Prostate gland (tissue), 2 donors: ENCODE measurements around the gene TBCCD1. TPM values are rescaled to one million over a fixed set of nuclear protein-coding genes. Genes with fewer than 3 reads are reported as not detected.

Experiments
- DNase-seq: peaks from one replicate; pipeline ENCODE4 v3.0.0-alpha.2; 2019; ENCODE audit warnings: low spot score
- H3K27ac ChIP-seq, 2 donors: fragments of 200-600 bp; sonication (generic); 2 replicates each; pipeline ENCODE4 v1.5.1; 2017 to 2019
- H3K27me3 ChIP-seq: fragments of 200-600 bp; sonication (generic); replicated peaks from 2 replicates; pipeline ENCODE4 v1.5.1; 2019; ENCODE audit not compliant: insufficient read depth
- H3K36me3 ChIP-seq, 2 donors: fragments of 200-600 bp; sonication (generic); 1 replicate in 1 of 2; 2 replicates in 1 of 2; pipeline versions ENCODE4 v1.5.1 to v1.8.1; 2017 to 2019
- H3K4me1 ChIP-seq: fragments of 200-600 bp; sonication (generic); replicated peaks from 2 replicates; pipeline ENCODE4 v1.5.1; 2019
- H3K4me3 ChIP-seq, 2 donors: fragments of 200-600 bp; sonication (generic); 2 replicates each; pipeline ENCODE4 v1.5.1; 2017 to 2019
- H3K9me3 ChIP-seq: fragments of 200-600 bp; sonication (generic); 2 replicates; pipeline ENCODE4 v1.5.1; 2017
- POLR2A ChIP-seq: fragments of 450-650 bp; IDR thresholded peaks from one replicate; pipeline ENCODE4 v1.6.1; 2016; ENCODE audit warnings: antibody characterized with exemption, mild to moderate bottlenecking
- POLR2AphosphoS5 ChIP-seq: sonication (generic); formaldehyde crosslinking; IDR thresholded peaks from one replicate; pipeline ENCODE4 v1.6.1; 2017; ENCODE audit warnings: antibody characterized with exemption
- whole genome bisulfite sequencing: methylation state at CpG from one replicate; pipeline ENCODE4 v1.1.5; 2018; 5-methylcytosine and 5-hydroxymethylcytosine counted together
- intact Hi-C: fragments of 100-400 bp; cut with DNase I; formaldehyde crosslinking; loops from one replicate; pipeline ENCODE4 v1.14.2; 2022
- total RNA-seq, 2 donors: library from RNA; depleted of rRNA; stranded (reverse); fragments of >200 nt; gene quantifications; one replicate each; pipeline ENCODE4 v1.1.0, GENCODE V29; 2016
- TF ChIP-seq, protein P1 (sequence below), 4 experiments: fragments of 200-600 bp in 2 of 4; fragments of 450-650 bp in 2 of 4; sonication (generic) in 2 of 4; IDR thresholded peaks; 1 replicate in 3 of 4; 2 replicates in 1 of 4; pipeline ENCODE4 v1.5.1; 2016 to 2019; ENCODE audit warnings: antibody characterized with exemption in 4 of 4, mild to moderate bottlenecking in 2 of 4, moderate library complexity in 2 of 4

The TBCCD1 gene
- total RNA-seq, 2 donors from 2014 or later, result 10.4 to 26.0 TPM

- H3K27ac ChIP-seq, result no peak overlapping the region
- no peaks in the 10 kb centered on the region for H3K27me3 ChIP-seq
- DNase-seq, result no peak
- TF ChIP-seq POLR2AphosphoS5 (no peak), POLR2A (no peak)
- TF ChIP-seq, protein P1, sequence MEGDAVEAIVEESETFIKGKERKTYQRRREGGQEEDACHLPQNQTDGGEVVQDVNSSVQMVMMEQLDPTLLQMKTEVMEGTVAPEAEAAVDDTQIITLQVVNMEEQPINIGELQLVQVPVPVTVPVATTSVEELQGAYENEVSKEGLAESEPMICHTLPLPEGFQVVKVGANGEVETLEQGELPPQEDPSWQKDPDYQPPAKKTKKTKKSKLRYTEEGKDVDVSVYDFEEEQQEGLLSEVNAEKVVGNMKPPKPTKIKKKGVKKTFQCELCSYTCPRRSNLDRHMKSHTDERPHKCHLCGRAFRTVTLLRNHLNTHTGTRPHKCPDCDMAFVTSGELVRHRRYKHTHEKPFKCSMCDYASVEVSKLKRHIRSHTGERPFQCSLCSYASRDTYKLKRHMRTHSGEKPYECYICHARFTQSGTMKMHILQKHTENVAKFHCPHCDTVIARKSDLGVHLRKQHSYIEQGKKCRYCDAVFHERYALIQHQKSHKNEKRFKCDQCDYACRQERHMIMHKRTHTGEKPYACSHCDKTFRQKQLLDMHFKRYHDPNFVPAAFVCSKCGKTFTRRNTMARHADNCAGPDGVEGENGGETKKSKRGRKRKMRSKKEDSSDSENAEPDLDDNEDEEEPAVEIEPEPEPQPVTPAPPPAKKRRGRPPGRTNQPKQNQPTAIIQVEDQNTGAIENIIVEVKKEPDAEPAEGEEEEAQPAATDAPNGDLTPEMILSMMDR (IDR thresholded peaks at IDR 0.05), result no peak
- no peak overlapping the region for H3K4me3 ChIP-seq
- H3K36me3 ChIP-seq, result no peaks in the 10 kb centered on the region
- intact Hi-C loops, result loop anchor here (2.0 to 5.0 kb wide), 2 partner anchors 280 to 559 kb away; no protein-coding TSS in a partner anchor
- H3K4me1 ChIP-seq, result no peaks in the 10 kb centered on the region
- H3K9me3 ChIP-seq, result no peaks in the 10 kb centered on the region
- 30% methylated on average over 2 of the region's 2 CpGs for WGBS
These were observed 26.3 kb downstream of the TBCCD1 start for GRCh38 chr3:186540835-186541226.

DNA sequence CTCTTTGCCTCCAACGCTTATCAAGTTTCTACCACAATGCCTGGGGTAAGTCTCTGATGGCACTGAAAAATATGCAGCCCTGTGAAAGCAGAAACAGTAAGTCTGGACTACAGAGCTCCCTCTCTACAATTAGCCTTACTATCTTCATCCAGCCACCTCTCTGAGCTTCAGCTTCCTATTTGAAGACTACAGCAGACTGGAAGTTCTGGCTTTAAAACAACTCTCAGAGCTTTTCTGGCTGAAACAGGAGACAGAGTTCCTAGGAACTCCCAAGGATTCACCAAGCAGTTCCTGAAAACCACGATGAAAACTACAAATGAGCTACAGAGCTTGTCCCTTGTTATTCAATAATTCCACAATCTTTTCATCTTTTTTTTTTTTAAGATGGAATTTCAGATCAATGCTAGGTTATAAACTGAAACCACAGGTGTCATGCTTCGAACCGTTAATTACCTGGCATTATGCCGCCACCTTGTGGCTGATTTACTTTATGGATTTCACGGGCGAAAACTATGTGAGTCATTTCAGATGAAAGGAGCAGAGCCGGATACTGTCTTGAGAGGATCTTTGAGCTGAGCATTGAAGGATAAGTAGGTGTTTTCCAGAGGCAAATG is 26.8 kb downstream of the TBCCD1 start:
- TF ChIP-seq POLR2AphosphoS5 (peak; percentile 52), POLR2A (no peak)
- TF ChIP-seq, protein P1 (IDR thresholded peaks at IDR 0.05), result peak; percentile 65 to 85 (median 80)
- intact Hi-C loops, result loop anchor here (2.0 to 5.0 kb wide), 2 partner anchors 280 to 558 kb away; no protein-coding TSS in a partner anchor
- Histone ChIP-seq H3K4me3 (no peak overlapping the region), H3K9me3 (no peaks in the 10 kb centered on the region), H3K36me3 (no peaks in the 10 kb centered on the region), H3K27me3 (no peaks in the 10 kb centered on the region), H3K27ac (no peak overlapping the region), H3K4me1 (no peaks in the 10 kb centered on the region)
- DNase-seq, result peak; percentile 77
- 11% methylated on average over 8 of the region's 8 CpGs for WGBS

- Histone ChIP-seq H3K4me1 (no peaks in the 10 kb centered on the region), H3K9me3 (no peaks in the 10 kb centered on the region), H3K27ac (no peak overlapping the region), H3K27me3 (no peaks in the 10 kb centered on the region), H3K36me3 (no peaks in the 10 kb centered on the region), H3K4me3 (no peak overlapping the region)
- TF ChIP-seq POLR2A, result no peak
- no peak for TF ChIP-seq POLR2AphosphoS5
- TF ChIP-seq, protein P1 (IDR thresholded peaks at IDR 0.05), result no peak
- WGBS, result 93% methylated on average over 3 of the region's 3 CpGs
- no peak for DNase-seq
- intact Hi-C loops, result no loop called here
These were observed 28.4 kb downstream of the TBCCD1 start for GRCh38 chr3:186538779-186539178.

GRCh38 chr3:186536883-186537844 is 30.0 kb downstream of the TBCCD1 start:
- H3K4me3 ChIP-seq, result no peak overlapping the region
- DNase-seq, result no peak
- intact Hi-C loops, result no loop called here
- no peak overlapping the region for H3K27ac ChIP-seq
- H3K4me1 ChIP-seq, result no peaks in the 10 kb centered on the region
- H3K27me3 ChIP-seq, result no peaks in the 10 kb centered on the region
- H3K36me3 ChIP-seq, result no peaks in the 10 kb centered on the region
- TF ChIP-seq, protein P1 (IDR thresholded peaks at IDR 0.05), result no peak
- TF ChIP-seq POLR2AphosphoS5, result no peak
- no peak for TF ChIP-seq POLR2A
- no peaks in the 10 kb centered on the region for H3K9me3 ChIP-seq
